Measurements from ENCODE around the gene GART.
"Not testable (repeated sequence)": the region's sequence is repeated elsewhere in the genome, so short reads cannot be mapped to it uniquely, and the experiment has no call there.

GART gene

DNA sequence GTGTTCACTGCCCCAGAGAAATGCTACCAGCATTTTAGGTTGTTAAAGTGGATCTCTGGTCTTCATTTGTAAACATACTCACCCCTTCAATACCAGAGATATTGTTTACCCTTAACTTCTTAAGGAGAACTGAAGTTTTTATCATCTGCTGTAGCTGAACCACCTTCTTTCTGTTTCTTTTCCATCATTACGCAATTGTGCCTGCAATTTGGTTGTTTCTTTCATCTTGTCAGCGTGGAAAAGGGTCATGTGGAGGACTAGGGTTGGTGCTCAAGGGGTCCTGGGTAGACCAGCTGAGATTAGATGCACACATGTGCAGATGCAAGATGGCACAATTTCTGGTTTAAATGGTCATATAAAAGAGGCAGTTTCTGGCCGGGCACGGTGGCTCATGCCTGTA lies 23.0 kb downstream of the GART start:
- no peak for DNase-seq (ENCODE audit: low read depth in 2 of 3, low spot score in 2 of 3)

DNA sequence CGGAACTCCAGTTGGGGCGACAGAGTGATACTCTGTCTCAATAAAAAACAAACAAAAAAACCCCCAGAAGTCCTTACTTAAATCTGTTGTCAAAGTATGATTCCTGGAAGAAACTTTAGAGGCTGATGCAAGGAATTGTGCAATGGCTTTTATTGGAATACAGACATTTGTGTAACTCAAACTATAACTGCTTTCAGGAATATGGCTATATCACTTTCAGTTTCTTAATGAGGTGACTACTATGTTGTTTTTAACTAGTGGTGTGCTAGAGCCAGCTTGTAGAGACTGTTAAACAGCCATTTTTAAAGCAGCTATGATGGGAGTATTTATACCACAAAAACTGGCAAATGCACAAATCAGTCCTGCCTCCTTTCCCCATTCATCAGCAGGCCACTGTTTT lies 27.7 kb downstream of the GART start:
- DNase-seq (ENCODE audit: low read depth in 2 of 3, low spot score in 2 of 3), result no peak

DNA sequence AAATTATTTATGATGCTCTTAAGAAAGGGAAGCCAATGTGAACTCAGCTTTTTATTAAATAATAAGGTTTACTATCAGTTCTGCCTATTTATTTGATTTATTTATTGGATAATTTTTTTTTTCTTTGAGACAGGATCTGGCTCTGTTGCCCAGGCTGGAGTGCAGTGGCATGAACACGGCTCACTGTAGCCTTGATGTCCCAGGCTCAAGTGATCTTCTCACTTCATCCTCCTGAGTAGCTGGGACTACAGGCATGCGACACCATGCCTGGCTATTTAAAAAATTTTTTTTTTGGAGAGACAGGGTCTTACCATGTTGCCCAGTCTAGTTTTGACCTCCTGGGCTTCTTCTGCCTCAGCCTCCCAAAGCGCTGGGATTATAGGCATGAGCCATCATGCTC lies 29.4 kb downstream of the GART start:
- no peak for DNase-seq (ENCODE audit: low read depth in 2 of 3, low spot score in 2 of 3)

- DNase-seq (ENCODE audit: low read depth in 2 of 3, low spot score in 2 of 3), result no peak
Measured at GRCh38 chr21:33511639-33512038, 30.3 kb downstream of the GART start.

- DNase-seq (ENCODE audit: low read depth in 2 of 3, low spot score in 2 of 3), result no peak
Measured at GRCh38 chr21:33510826-33511225, 31.1 kb downstream of the GART start.

- not testable (repeated sequence) for DNase-seq (ENCODE audit: low read depth in 2 of 3, low spot score in 2 of 3)
Measured at GRCh38 chr21:33507003-33507402, 34.9 kb downstream of the GART start.

GRCh38 chr21:33505833-33506232 lies 36.1 kb downstream of the GART start:
- no peak for DNase-seq (ENCODE audit: low read depth in 2 of 3, low spot score in 2 of 3)

- no peak for DNase-seq (ENCODE audit: low read depth in 2 of 3, low spot score in 2 of 3)
Measured at GRCh38 chr21:33496345-33496744, 45.6 kb downstream of the GART start.

GRCh38 chr21:33495743-33496142 lies 46.2 kb downstream of the GART start:
- no peak for DNase-seq (ENCODE audit: low read depth in 2 of 3, low spot score in 2 of 3)

DNA sequence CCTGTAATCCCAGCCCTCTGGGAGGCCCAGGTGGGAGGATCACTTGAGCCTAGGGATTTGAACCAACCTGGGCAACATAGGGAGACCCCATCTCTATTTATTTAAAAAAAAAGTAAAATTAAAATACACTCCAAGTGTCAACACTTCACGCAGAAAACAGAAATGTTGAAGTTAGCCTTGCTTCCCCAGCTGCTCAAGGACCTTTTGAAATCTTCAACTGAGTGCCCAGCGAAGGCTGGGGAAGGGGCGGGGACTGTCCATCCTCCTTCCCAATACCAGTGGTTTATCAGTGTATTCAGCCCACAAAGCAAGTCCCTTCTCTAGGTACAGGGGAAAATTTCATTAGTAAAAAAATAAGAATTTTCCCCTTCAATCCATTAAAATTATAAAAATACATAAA lies 48.2 kb downstream of the GART start:
- no peak for DNase-seq (ENCODE audit: low read depth in 2 of 3, low spot score in 2 of 3)

DNA sequence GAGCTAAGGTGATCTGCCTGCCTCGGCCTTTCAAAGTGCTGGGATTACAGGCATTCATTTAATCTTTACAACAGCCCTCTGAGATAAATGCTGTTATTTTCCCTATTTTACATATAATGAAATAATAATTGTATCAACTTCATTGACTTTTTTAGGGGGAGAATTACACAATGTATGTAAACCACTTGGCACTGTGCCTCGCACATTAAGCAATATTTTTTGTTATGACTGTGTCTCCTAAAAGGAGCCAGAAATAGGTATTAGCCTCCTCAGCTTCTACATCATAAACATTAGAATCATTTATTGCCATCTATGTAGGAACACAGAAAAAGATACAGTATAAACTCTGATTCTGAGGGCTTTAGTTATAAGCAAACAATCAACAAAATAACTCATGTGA lies 49.3 kb downstream of the GART start:
- no peak for DNase-seq (ENCODE audit: low read depth in 2 of 3, low spot score in 2 of 3)

GRCh38 chr21:33491373-33492102 lies 50.4 kb downstream of the GART start, which contains the start of gene DNAJC28:
Gene DNAJC28 (minus strand): TSS chr21:33491716. CDS start chr21:33489393, 2,323 bp downstream.
- DNase-seq (ENCODE audit: low read depth in 2 of 3, low spot score in 2 of 3), result peak; percentile 86 to 95 (median 91)

- DNase-seq (ENCODE audit: low read depth in 2 of 3, low spot score in 2 of 3), result no peak
Measured at GRCh38 chr21:33490991-33491372, 50.9 kb downstream of the GART start.

DNA sequence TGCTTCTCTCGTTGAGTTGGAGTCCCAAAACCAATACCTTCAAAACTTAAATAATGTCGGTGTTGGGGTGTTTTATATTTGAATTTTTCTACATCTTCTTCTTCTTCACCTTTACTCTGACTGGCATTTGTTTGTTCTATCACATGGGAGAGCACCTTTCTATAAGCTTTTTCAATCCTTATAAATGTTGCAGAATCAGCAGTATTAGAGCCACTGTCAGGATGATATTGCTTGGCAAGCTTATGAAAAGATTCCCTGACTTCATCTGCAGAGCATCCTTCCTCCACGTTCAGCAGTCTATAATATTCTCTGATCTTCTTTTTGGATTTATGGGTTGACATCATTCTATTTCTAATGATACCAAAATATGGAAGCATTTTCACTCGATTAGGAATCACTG lies 53.0 kb downstream of the GART start:
- no peak for DNase-seq (ENCODE audit: low read depth in 2 of 3, low spot score in 2 of 3)

- DNase-seq (ENCODE audit: low read depth in 2 of 3, low spot score in 2 of 3), result no peak
Measured at GRCh38 chr21:33487996-33488395, 53.9 kb downstream of the GART start.

DNA sequence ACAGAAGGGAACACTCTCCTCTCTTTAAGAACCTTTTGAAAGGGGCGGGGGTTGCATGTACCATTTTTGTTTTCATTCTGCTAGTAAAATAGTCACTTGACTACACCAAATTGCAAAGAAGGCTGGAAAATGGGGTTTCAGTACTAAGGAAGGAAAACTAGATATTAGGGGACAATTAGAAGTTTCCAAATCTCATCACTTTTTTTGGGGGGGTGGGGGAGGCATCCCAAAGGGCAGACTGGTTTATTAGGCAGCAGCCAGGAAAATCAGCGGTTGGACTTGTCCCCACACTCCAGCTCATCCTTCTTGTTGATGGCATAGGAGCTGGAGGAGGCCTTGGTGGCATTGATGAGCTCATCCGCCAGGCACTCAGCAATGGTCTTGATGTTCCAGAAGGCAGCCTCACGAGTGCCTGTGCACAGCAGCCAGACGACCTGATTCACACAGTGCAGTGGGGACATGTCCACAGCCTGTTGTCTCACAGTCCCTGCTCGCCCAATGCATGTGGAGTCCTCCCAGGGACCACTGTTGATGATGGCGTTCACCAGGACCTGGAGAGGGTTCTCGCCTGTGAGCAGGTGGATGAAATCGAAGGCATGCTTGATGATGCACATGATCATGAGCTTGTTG lies 60.5 kb downstream of the GART start:
- DNase-seq (ENCODE audit: low read depth in 2 of 3, low spot score in 2 of 3), result no peak

DNA sequence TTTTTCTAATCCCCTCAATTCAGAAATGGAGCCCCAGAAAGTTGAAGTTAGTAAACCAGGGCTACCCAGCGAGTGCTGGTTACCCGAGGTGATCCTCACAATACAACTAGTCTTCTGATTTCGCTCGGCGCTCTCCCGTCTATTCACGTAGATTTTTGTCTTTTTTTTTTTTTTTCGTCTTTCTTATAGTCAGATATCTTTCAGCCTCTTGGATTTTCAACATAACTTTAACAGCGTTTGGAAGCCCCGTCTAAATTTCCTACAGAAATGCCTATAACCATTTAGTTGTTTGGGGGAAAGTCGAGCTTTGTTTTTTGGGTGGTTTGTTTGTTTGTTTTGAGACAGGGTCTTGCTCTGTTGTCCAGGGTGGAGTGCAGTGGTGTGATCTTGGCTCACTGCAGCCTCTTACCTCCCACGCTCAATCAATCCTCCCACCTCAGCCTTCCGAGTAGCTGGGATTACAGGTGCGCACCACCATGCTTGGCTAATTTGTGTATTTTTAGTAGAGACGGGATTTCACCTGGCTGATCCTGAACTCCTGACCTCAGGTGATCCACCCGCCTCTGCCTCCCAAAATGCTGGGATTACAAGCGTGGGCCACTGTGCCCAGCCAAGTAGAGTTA lies 61.3 kb downstream of the GART start:
- no peak for DNase-seq (ENCODE audit: low read depth in 2 of 3, low spot score in 2 of 3)

- peak; percentile 87 to 98 (median 92) for DNase-seq (ENCODE audit: low read depth in 2 of 3, low spot score in 2 of 3)
Measured at GRCh38 chr21:33479679-33480480, 62.0 kb downstream of the GART start, which contains the start of gene TMEM50B. Gene TMEM50B (minus strand): TSS chr21:33479974. CDS start chr21:33468885, 11,089 bp downstream.

GRCh38 chr21:33478935-33479678 lies 62.8 kb downstream of the GART start:
- peak in 2 of 3 experiments; percentile 16 to 18 for DNase-seq (ENCODE audit: low read depth in 2 of 3, low spot score in 2 of 3)

- no peak for DNase-seq (ENCODE audit: low read depth in 2 of 3, low spot score in 2 of 3)
Measured at GRCh38 chr21:33478182-33478581, 63.7 kb downstream of the GART start.

DNA sequence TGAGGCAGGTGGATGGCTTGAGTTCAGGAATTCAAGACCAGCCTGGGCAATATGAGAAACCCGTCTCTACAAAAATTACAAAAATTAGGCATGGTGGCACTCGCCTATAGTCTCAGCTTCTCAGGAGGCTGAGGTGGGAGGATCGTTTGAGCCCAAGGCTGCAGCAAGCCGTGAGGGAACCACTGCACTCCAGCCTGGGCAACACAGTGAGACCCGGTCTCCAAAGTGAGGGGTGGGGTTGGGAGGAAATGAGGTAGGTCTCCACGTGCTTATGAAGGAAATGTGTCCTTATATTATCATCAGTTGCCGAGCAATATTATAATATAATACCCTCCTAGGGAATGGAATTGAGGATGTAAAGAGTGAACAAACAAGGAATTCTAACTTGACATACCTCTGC lies 64.9 kb downstream of the GART start:
- DNase-seq (ENCODE audit: low read depth in 2 of 3, low spot score in 2 of 3), result no peak
